GM13977 (cell line): Measurements from ENCODE around the gene BSX.

Experiments used
- DNase-seq: peaks from one replicate; pipeline ENCODE4 v3.0.0; 2012; ENCODE audit warnings: low spot score
- in situ Hi-C: fragments of 300-500 bp; cut with MboI; formaldehyde crosslinking; loops from one replicate; pipeline ENCODE4 v1.12.0; 2022; ENCODE audit warnings: low sequenced_read_pairs, low pct_unique_long_range_greater_than_20kb, mixed read lengths, inconsistent platforms; ENCODE audit not compliant: unreplicated experiment
- TF ChIP-seq, protein P1 (sequence below): IDR thresholded peaks from 2 replicates; pipeline ENCODE4 v1.5.1; 2012; ENCODE audit warnings: mild to moderate bottlenecking, control low read depth; ENCODE audit not compliant: insufficient read depth; ENCODE audit errors: extremely low read depth, missing control alignments

Gene BSX

DNA sequence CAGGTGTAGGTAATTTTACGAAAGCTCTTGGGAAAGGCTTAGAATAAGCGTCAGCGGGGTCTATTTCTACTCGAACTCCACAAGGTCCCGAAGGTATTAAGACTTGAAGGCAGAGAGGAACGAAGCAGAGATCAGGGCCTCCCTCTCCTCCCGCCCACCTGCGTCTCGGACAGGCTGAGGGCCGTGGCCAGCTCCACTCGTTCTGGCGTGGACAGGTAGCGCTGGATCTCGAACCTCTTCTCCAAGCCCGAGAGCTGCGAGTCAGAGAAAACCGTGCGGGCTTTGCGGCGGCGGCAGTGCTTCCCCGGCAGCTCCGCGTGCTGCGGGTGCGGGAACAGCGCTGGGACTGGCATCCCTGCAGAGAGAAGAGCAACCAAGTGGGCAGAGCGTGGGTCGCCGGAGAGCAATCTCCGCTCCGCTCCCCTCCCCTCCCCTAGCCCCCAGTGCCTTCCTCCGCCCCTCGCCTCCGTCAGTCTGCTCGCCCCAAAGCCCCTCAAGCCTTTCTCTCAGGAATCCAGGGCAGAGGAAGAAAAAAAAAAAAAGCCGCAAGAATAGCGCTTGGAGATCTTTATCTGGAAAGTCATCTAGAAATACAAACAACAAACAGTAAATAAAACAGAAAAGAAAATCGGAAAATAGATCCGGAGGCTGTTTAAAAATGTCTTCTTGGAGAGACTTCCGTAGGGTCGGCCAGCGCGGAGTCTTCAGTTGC is 2.4 kb downstream of the BSX start:
- TF ChIP-seq, protein P1, sequence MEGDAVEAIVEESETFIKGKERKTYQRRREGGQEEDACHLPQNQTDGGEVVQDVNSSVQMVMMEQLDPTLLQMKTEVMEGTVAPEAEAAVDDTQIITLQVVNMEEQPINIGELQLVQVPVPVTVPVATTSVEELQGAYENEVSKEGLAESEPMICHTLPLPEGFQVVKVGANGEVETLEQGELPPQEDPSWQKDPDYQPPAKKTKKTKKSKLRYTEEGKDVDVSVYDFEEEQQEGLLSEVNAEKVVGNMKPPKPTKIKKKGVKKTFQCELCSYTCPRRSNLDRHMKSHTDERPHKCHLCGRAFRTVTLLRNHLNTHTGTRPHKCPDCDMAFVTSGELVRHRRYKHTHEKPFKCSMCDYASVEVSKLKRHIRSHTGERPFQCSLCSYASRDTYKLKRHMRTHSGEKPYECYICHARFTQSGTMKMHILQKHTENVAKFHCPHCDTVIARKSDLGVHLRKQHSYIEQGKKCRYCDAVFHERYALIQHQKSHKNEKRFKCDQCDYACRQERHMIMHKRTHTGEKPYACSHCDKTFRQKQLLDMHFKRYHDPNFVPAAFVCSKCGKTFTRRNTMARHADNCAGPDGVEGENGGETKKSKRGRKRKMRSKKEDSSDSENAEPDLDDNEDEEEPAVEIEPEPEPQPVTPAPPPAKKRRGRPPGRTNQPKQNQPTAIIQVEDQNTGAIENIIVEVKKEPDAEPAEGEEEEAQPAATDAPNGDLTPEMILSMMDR = no peak
- no peak for DNase-seq
- in situ Hi-C loops = no loop called here

DNA sequence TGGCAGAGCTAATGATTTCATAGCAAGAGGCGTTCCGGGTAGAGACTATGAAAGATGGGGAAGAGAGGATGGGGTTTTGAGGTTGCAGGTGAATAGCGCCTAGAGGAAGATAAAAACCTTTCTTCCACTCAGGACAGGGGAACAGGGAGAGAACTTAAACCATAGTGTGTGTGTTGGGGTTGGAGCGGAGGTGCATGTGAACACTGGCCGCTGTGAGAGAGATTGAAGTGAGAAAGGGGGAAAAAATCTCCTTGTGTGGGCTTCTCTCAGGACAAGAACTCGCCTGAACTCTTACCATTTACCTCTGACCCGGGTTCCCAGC is 3.4 kb downstream of the BSX start:
- in situ Hi-C loops = no loop called here
- DNase-seq = no peak
- TF ChIP-seq, protein P1 = no peak

DNA sequence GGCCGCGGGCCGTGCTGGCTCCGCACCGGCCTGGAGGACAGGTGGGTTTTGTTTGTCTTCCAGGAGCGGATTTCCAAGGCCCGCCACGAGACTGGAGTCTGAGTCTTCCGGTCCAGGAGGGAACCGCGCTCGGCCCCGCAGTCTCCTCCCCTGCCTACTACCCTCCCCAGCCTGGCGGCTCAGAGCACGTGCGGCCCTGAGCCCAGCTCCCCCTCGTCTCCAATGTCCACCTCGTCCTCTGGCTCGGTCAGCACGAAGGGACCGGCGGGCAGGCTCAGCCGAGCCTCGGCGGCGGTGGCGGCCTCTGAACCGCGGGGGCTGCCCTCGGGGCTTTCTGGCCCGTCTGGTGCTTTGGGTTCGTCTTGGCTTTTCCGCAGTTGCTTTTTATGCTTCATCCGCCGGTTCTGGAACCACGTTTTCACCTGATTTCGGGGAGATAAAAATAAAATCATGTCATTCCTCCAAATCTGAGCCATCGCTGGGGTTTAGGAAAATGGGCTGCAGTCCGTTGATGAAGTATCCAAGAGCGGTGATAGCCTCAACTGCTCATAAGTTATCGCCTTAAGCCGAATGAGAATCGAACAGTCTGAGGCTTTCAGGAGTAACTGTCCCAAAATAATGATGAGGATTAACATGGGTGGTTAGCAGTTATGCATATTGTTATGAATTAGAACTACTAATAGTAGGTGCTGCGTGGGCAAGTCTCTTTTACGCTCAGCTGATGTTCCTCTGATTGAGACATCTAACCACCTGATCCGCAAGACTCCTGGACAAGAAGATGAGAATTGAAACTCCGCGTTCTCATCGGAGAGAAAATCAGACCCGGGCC is 4.0 kb downstream of the BSX start:
- in situ Hi-C loops = no loop called here
- DNase-seq = peak; percentile 27
- TF ChIP-seq, protein P1 = no peak

DNA sequence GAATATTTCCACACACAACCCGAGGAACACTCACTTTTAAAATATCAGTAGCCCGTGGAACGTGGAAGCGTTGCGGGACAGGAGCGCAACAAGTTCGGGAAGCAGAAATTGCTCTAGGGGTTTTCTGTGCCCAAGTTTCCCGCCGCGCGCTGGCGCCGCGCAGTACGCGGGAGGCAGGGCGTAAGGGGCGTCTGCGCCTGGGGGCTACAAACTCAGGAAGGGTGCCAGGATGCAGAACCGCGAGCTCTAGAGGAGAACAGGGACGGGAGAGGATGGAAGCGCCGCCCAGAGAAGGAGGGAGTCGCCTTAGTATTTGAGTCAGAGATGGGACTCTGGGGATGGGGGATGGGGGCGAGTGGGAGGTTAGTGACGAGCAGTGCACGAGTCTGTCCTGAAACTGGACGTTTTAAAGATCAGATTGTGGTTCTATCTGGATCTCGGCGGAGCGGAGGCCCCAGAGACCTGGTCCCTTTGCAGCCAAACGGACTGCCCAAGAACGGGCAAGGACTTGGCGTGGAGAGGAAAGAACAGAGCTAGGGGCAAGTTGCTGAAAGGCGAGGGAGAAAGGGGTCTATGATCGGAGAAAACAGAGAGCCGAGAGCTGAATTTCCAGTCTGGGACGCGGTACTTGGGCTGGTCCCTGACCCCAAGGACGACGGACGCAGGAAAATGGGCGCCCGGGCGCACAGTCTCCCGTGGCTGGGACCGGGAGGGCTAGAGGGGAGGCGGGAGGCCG is 4.7 kb downstream of the BSX start:
- TF ChIP-seq, protein P1 = no peak
- in situ Hi-C loops = no loop called here
- peak; percentile 31 for DNase-seq

DNA sequence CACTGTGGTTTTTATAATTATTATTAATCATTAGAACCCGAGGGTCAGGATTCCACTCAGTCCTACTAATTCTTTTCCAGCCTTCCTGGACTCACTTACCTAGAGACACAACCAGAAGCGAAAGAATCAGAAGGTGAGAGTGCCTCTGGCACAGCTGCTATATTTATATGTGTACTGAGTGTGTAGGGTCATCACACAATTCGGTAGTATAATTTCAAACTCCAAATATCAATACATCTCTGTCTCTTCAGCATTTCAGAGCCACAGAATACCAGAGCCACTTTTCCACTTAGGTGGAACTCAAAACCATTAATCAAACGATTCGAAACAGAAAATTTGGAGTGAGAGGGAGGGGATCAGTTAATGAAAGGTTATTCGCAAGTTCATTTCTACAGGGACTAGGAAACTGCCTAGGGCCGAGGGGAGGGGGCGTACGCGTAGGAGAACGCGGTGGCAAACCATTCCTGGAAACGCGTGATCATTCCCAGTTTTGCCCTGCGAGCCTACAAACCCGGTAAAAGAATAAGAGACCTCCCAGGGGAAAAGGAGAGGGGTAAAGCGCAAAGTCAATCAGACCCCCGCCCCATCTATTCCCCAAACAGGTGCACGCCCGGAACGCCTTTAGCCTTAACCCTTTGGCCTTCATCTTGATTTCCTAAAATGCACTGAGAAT is 5.4 kb downstream of the BSX start:
- TF ChIP-seq, protein P1 = no peak
- no peak for DNase-seq
- in situ Hi-C loops = no loop called here

DNA sequence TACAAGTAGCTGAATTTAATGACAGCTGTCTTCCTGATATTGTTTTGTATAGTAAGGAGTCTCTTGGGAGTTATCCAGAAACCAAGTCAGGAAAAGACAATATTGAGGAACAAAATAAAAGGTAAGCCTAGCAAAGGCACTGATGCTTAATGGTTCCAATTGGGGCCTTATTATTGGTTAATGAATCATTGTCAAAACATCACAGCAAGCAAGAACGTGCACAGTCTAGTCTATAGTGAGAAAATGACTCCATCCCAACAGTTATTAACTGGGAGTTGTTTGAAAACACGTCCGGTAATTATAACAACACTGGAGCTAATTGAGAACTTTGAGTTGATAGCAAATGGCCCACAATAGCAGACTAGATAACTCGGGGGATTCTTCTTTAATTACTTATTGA is 17.7 kb downstream of the BSX start:
- no peak for DNase-seq
- TF ChIP-seq, protein P1 = no peak
- in situ Hi-C loops = no loop called here
